Fibroblast of lung (primary cell): ENCODE results near the gene CMSS1.

Experiments
- CTCF ChIP-seq, 2 donors: IDR thresholded peaks in 1 of 2; conservative IDR thresholded peaks in 1 of 2; 1 replicate in 1 of 2; 2 replicates in 1 of 2; pipeline ENCODE4 v1.5.1; 2011 to 2012; ENCODE audit warnings: low read length in 2 of 2, control low read depth in 1 of 2, inconsistent platforms in 1 of 2, low read depth in 1 of 2, mild to moderate bottlenecking in 1 of 2
- EZH2 ChIP-seq: IDR thresholded peaks from 2 replicates; pipeline ENCODE4 v1.5.1; 2012; ENCODE audit warnings: low read length, control low read depth, mild to moderate bottlenecking; ENCODE audit errors: missing control alignments

DNA sequence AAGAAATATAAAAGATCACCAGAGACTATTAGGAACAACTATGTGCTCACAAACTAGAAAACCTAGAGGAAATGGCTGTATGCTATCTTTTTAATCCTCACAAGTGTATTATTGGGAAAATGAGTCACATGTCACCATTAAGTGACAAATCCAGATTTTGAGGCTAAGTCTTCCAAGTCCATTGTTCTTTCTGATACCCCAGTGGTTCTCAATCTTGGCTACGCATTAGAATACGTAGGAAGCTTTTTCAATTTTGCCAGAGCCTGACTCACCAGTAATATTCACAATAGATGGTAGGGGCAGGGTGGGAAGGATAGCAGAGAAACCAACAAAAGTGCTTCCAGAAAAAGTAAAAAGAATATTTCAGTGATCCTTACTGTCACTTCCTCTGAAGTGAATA is 179.6 kb downstream of the CMSS1 start:
- TF ChIP-seq CTCF (conservative IDR thresholded peaks at IDR 0.05 in 1 of 2, IDR thresholded peaks at IDR 0.05 in 1 of 2; ENCODE audit: low read depth in 1 of 2, low read length in 2 of 2): no peak
- no peak for TF ChIP-seq EZH2
